ENCODE measurements around the gene TATDN3. TPM values are rescaled to one million over a fixed set of nuclear protein-coding genes. Genes with fewer than 3 reads are reported as not detected.
"Not testable (repeated sequence)": the region's sequence is repeated elsewhere in the genome, so short reads cannot be mapped to it uniquely, and the experiment has no call there.

The TATDN3 gene
- polyA plus RNA-seq, 4 donors = 13.0 to 21.1 (median 19.8) TPM

GRCh38 chr1:212774584-212774983 is 17.1 kb upstream of the TATDN3 start:
- DNase-seq (ENCODE audit: low read depth in 4 of 4, low spot score in 3 of 4) = no peak

GRCh38 chr1:212775241-212775640 is 16.5 kb upstream of the TATDN3 start:
- no peak for DNase-seq (ENCODE audit: low read depth in 4 of 4, low spot score in 3 of 4)

GRCh38 chr1:212777151-212777550 is 14.5 kb upstream of the TATDN3 start:
- no peak for DNase-seq (ENCODE audit: low read depth in 4 of 4, low spot score in 3 of 4)

GRCh38 chr1:212779086-212779485 is 12.6 kb upstream of the TATDN3 start:
- not testable (repeated sequence) for DNase-seq (ENCODE audit: low read depth in 4 of 4, low spot score in 3 of 4)

GRCh38 chr1:212780759-212781158 is 10.9 kb upstream of the TATDN3 start:
- no peak for DNase-seq (ENCODE audit: low read depth in 4 of 4, low spot score in 3 of 4)

- no peak for DNase-seq (ENCODE audit: low read depth in 4 of 4, low spot score in 3 of 4)
Measured at GRCh38 chr1:212781225-212781624, 10.5 kb upstream of the TATDN3 start.

GRCh38 chr1:212782422-212783154 is 9.1 kb upstream of the TATDN3 start:
- no peak for DNase-seq (ENCODE audit: low read depth in 4 of 4, low spot score in 3 of 4)

- DNase-seq (ENCODE audit: low read depth in 4 of 4, low spot score in 3 of 4) = no peak
Measured at GRCh38 chr1:212783976-212784375, 7.7 kb upstream of the TATDN3 start.

GRCh38 chr1:212785871-212786270 is 5.8 kb upstream of the TATDN3 start:
- no peak for DNase-seq (ENCODE audit: low read depth in 4 of 4, low spot score in 3 of 4)

GRCh38 chr1:212791261-212791675 is 426 bp upstream of the TATDN3 start:
- DNase-seq (ENCODE audit: low read depth in 4 of 4, low spot score in 3 of 4) = peak in 1 of 4 donors; percentile 25

- DNase-seq (ENCODE audit: low read depth in 4 of 4, low spot score in 3 of 4) = no peak
Measured at GRCh38 chr1:212792396-212792908, 758 bp downstream of the TATDN3 start.

GRCh38 chr1:212794561-212795014 is 2.9 kb downstream of the TATDN3 start:
- DNase-seq (ENCODE audit: low read depth in 4 of 4, low spot score in 3 of 4) = no peak

- DNase-seq (ENCODE audit: low read depth in 4 of 4, low spot score in 3 of 4) = no peak
Measured at GRCh38 chr1:212797681-212798080, 6.0 kb downstream of the TATDN3 start.

GRCh38 chr1:212805767-212806166 is 14.1 kb downstream of the TATDN3 start:
- no peak for DNase-seq (ENCODE audit: low read depth in 4 of 4, low spot score in 3 of 4)

GRCh38 chr1:212814537-212815334 is 23.0 kb downstream of the TATDN3 start:
- DNase-seq (ENCODE audit: low read depth in 4 of 4, low spot score in 3 of 4) = no peak

- DNase-seq (ENCODE audit: low read depth in 4 of 4, low spot score in 3 of 4) = no peak
Measured at GRCh38 chr1:212816567-212817278, 25.0 kb downstream of the TATDN3 start.

- no peak for DNase-seq (ENCODE audit: low read depth in 4 of 4, low spot score in 3 of 4)
Measured at GRCh38 chr1:212819726-212820125, 28.0 kb downstream of the TATDN3 start.

GRCh38 chr1:212820969-212821368 is 29.3 kb downstream of the TATDN3 start:
- DNase-seq (ENCODE audit: low read depth in 4 of 4, low spot score in 3 of 4) = no peak

- no peak for DNase-seq (ENCODE audit: low read depth in 4 of 4, low spot score in 3 of 4)
Measured at GRCh38 chr1:212822956-212823355, 31.3 kb downstream of the TATDN3 start.

- DNase-seq (ENCODE audit: low read depth in 4 of 4, low spot score in 3 of 4) = no peak
Measured at GRCh38 chr1:212824201-212824600, 32.5 kb downstream of the TATDN3 start.

Measured in left renal pelvis (tissue), 4 donors.